Kidney (tissue), 14 donors: ENCODE data around the gene UBE2G2. TPM values are rescaled to one million over a fixed set of nuclear protein-coding genes. Genes with fewer than 3 reads are reported as not detected.

Experiments
- DNase-seq, 5 donors: peaks; one replicate each; pipeline ENCODE4 v3.0.0-alpha.2; 2013 to 2020
- FAIRE-seq: peaks from 2 replicates; lab custom pipeline; 2012; peaks lifted over from hg19 to GRCh38; lab: Jason Lieb, UNC
- H3K27ac ChIP-seq, 2 donors: one replicate each; pipeline ENCODE4 v1.7.0; 2013; ENCODE audit warnings: low read depth in 2 of 2, low read length in 2 of 2, inconsistent platforms in 1 of 2
- H3K27me3 ChIP-seq: one replicate; pipeline ENCODE4 v1.7.1; 2013; ENCODE audit warnings: low read length, inconsistent platforms; ENCODE audit not compliant: control insufficient read depth, insufficient read depth
- H3K36me3 ChIP-seq, 3 donors: one replicate each; pipeline versions ENCODE4 v1.7.0 to v1.7.1; 2013; ENCODE audit warnings: low read length in 3 of 3, control low read depth in 1 of 3, inconsistent platforms in 1 of 3; ENCODE audit not compliant: insufficient read depth in 3 of 3, control insufficient read depth in 2 of 3
- H3K4me1 ChIP-seq, 3 donors: one replicate each; pipeline versions ENCODE4 v1.7.0 to v1.7.1; 2013; ENCODE audit warnings: low read length in 3 of 3, inconsistent platforms in 1 of 3, low read depth in 1 of 3; ENCODE audit not compliant: control insufficient read depth in 2 of 3, insufficient read depth in 2 of 3
- H3K4me3 ChIP-seq, 3 donors: one replicate each; pipeline versions ENCODE4 v1.7.0 to v1.8.1; 2013; ENCODE audit warnings: low read length in 3 of 3, control low read depth in 1 of 3, inconsistent platforms in 1 of 3
- H3K9ac ChIP-seq, 3 donors: one replicate each; pipeline versions ENCODE4 v1.7.0 to v1.7.1; 2013; ENCODE audit warnings: low read length in 3 of 3, control low read depth in 1 of 3, inconsistent platforms in 1 of 3
- H3K9me3 ChIP-seq, 3 donors: one replicate each; pipeline versions ENCODE4 v1.7.0 to v1.7.1; 2013; ENCODE audit warnings: low read length in 3 of 3, control low read depth in 1 of 3, inconsistent platforms in 1 of 3; ENCODE audit not compliant: control insufficient read depth in 2 of 3, insufficient read depth in 1 of 3
- CTCF ChIP-seq: IDR thresholded peaks from 3 replicates; pipeline ENCODE4 v1.5.1; 2012; ENCODE audit warnings: mild to moderate bottlenecking, moderate library complexity, borderline replicate concordance; ENCODE audit not compliant: insufficient read depth; ENCODE audit errors: extremely low read depth
- intact Hi-C: fragments of 100-400 bp; cut with DNase I; formaldehyde crosslinking; loops from one replicate; pipeline ENCODE4 v1.11.1; 2022
- polyA plus RNA-seq: library from polyadenylated mRNA; stranded (reverse); fragments of 350-450 nt; fragmentation: Illumina TruSeq; extraction: RNeasy Lipid Tissue Mini Kit (QIAGEN cat#74804); gene quantifications from one replicate; pipeline ENCODE4 v1.2.3, GENCODE V29; 2014; ENCODE audit warnings: low read depth, low replicate concordance; ENCODE audit not compliant: insufficient read depth
- total RNA-seq: library from RNA; stranded (reverse); fragmentation: NEBNext Ultra II Directional; extraction: Animal tissue kit (Norgen Biotek cat#: 25700); gene quantifications from one replicate; pipeline ENCODE4 v1.2.1, GENCODE V29; 2021
- donor health status: control.
- donor health status: control.
- donor health status: control.
- donor health status: control.
- donor health status: control.
- donor health status: DM: yes; HTN: yes; CAD: no.
- donor health status: Normal renal cell carcinoma (clear cell type).

The UBE2G2 gene
- total and polyA plus RNA-seq, 2 donors from 2014 or later = 39.4 to 86.0 TPM

- intact Hi-C loops = no loop called here
- H3K27ac ChIP-seq = no peak overlapping the region
- FAIRE-seq (no peak), DNase-seq (peak in 1 of 5 donors; percentile 9)
- TF ChIP-seq CTCF = no peak
- H3K4me3 ChIP-seq = no peak overlapping the region
- no peaks in the 10 kb centered on the region for H3K4me1 ChIP-seq
- no peak overlapping the region for H3K9ac ChIP-seq
- peaks cover 0 to 4% (median 0%) of the 10 kb centered on the region in 3 donors for H3K9me3 ChIP-seq
- H3K36me3 ChIP-seq = no peaks in the 10 kb centered on the region
- no peaks in the 10 kb centered on the region for H3K27me3 ChIP-seq
Measured at GRCh38 chr21:44829507-44830092, 28.0 kb upstream of the UBE2G2 start.

- no peaks in the 10 kb centered on the region for H3K4me1 ChIP-seq
- DNase-seq (no peak), FAIRE-seq (no peak)
- H3K27me3 ChIP-seq = no peaks in the 10 kb centered on the region
- H3K9me3 ChIP-seq = peaks cover 0 to 4% (median 0%) of the 10 kb centered on the region in 3 donors
- no peak for TF ChIP-seq CTCF
- intact Hi-C loops = no loop called here
- H3K9ac ChIP-seq = no peak overlapping the region
- no peak overlapping the region for H3K4me3 ChIP-seq
- no peaks in the 10 kb centered on the region for H3K36me3 ChIP-seq
- H3K27ac ChIP-seq = no peak overlapping the region
Measured at GRCh38 chr21:44828362-44829056, 26.9 kb upstream of the UBE2G2 start.

GRCh38 chr21:44823179-44823660 lies 21.6 kb upstream of the UBE2G2 start:
- intact Hi-C loops = no loop called here
- Histone ChIP-seq H3K36me3 (no peaks in the 10 kb centered on the region), H3K4me1 (peaks cover 0 to 2% (median 0%) of the 10 kb centered on the region in 3 donors), H3K27ac (no peak overlapping the region), H3K27me3 (no peaks in the 10 kb centered on the region), H3K9me3 (peaks cover 0 to 15% (median 0%) of the 10 kb centered on the region in 3 donors), H3K9ac (no peak overlapping the region), H3K4me3 (no peak overlapping the region)
- DNase-seq (no peak), FAIRE-seq (no peak)
- no peak for TF ChIP-seq CTCF
